Lower lobe of right lung (tissue), 2 donors: ENCODE results near the gene ARFRP1. TPM values are rescaled to one million over a fixed set of nuclear protein-coding genes. Genes with fewer than 3 reads are reported as not detected.

Source experiments
- ATAC-seq, 2 donors: fragments of 200-7000 bp; cut with Tn5 transposase; one replicate each; pipeline ENCODE4 v1.9.1; 2020 to 2022; ENCODE audit warnings: mild to moderate bottlenecking in 2 of 2, moderate library complexity in 2 of 2
- DNase-seq: peaks from one replicate; pipeline ENCODE4 v3.0.0-alpha.2; 2020
- H3K27ac ChIP-seq: fragments of 200-600 bp; one replicate; pipeline ENCODE4 v1.8.0; 2022
- H3K27me3 ChIP-seq: fragments of 200-600 bp; one replicate; pipeline ENCODE4 v1.8.0; 2022; ENCODE audit warnings: low read depth
- H3K36me3 ChIP-seq: fragments of 200-600 bp; one replicate; pipeline ENCODE4 v1.8.0; 2022; ENCODE audit warnings: mild to moderate bottlenecking
- H3K4me1 ChIP-seq: fragments of 200-600 bp; one replicate; pipeline ENCODE4 v1.8.0; 2022
- H3K4me3 ChIP-seq: fragments of 200-600 bp; one replicate; pipeline ENCODE4 v1.8.0; 2022; ENCODE audit warnings: mild to moderate bottlenecking
- H3K9me3 ChIP-seq: fragments of 200-600 bp; one replicate; pipeline ENCODE4 v1.8.0; 2022
- intact Hi-C: fragments of 100-400 bp; cut with DNase I; formaldehyde crosslinking; loops from one replicate; pipeline ENCODE4 v1.11.0; 2022
- total RNA-seq: library from RNA; stranded (reverse); fragmentation: NEBNext Ultra II Directional; extraction: Animal tissue kit (Norgen Biotek cat#: 25700); gene quantifications from one replicate; pipeline ENCODE4 v1.2.1, GENCODE V29; 2021
- TF ChIP-seq, protein P1 (sequence below): fragments of 200-600 bp; IDR thresholded peaks from one replicate; pipeline ENCODE4 v1.8.0; 2022; ENCODE audit warnings: antibody characterized with exemption, mild to moderate bottlenecking
- donor health status: DM: no; HTN: yes; CAD: no; lungs with severe emphysema.

The ARFRP1 gene
- total RNA-seq, 1 donor from 2014 or later: 44.3 TPM

DNA sequence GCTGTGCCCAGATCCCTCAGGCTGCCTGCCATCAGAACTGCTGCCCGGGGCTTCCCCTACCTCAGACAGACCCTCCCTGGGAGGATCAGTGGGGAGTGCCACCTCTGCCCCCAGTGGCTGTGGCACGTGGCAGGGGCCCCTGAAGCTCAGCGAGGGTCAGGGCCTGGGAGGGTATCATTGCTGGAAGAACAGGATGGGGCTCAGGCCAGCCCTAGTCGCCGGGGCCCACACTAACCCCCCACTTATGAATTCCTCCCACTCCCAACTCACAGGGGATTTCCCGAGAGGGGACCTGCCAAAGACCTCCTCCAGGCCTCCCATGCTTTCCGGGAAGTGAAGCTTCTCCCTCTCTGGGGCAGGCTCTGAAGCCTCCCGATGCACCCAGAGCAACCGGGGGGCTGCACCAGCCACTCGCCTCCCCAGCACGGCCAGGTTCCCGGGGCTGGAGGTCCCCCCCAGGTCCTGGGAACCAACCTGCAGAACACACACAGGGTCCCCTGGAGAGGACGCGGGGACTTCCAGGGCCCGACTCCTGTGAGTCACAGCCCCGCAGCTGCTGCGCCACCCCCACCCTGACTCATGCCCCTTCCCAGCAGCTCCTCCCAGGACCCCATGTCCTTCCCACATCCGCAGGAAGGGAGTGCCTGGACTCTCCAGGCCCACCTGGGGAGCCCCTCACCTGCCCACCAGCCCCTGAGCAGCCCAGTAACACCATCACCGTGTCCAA lies 8.9 kb downstream of the ARFRP1 start:
- Histone ChIP-seq H3K4me3 (no peak overlapping the region), H3K27me3 (no peaks in the 10 kb centered on the region), H3K9me3 (no peaks in the 10 kb centered on the region), H3K27ac (peak overlapping the region; percentile 49), H3K36me3 (peaks cover 32% of the 10 kb centered on the region), H3K4me1 (peaks cover 41% of the 10 kb centered on the region)
- TF ChIP-seq, protein P1, sequence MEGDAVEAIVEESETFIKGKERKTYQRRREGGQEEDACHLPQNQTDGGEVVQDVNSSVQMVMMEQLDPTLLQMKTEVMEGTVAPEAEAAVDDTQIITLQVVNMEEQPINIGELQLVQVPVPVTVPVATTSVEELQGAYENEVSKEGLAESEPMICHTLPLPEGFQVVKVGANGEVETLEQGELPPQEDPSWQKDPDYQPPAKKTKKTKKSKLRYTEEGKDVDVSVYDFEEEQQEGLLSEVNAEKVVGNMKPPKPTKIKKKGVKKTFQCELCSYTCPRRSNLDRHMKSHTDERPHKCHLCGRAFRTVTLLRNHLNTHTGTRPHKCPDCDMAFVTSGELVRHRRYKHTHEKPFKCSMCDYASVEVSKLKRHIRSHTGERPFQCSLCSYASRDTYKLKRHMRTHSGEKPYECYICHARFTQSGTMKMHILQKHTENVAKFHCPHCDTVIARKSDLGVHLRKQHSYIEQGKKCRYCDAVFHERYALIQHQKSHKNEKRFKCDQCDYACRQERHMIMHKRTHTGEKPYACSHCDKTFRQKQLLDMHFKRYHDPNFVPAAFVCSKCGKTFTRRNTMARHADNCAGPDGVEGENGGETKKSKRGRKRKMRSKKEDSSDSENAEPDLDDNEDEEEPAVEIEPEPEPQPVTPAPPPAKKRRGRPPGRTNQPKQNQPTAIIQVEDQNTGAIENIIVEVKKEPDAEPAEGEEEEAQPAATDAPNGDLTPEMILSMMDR: no peak
- peak in 1 of 2 donors; percentile 12 for ATAC-seq
- DNase-seq: peak; percentile 47
- intact Hi-C loops: no loop called here

DNA sequence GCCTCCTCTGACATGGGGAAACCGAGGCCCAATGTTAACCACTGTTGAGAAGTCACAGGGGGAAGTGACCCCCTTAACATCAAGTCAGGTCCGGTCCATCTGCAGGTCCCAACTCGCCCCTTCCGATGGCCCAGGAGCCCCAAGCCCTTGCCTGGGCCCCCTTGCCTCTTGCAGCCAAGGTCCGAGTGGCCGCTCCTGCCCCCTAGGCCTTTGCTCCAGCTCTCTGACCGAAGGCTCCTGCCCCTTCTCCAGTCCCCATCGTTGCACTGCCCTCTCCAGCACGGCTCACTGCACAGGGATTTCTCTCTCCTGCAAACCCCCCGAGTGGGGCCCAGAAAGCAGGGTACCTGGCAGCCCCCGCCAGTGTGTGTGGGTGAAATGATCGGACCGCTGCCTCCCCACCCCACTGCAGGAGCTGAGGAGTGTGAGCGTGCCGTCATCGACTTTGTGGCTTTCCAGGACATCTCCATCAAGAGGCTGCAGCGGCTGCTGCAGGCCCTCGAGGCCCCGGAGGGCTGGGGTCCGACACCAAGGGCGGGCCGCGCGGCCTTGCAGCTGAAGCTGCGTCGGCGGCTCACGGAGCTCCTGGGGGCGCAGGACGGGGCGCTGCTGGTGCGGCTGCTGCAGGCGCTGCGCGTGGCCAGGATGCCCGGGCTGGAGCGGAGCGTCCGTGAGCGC lies 9.8 kb downstream of the ARFRP1 start:
- TF ChIP-seq, protein P1: no peak
- peaks cover 29% of the 10 kb centered on the region for H3K36me3 ChIP-seq
- H3K27me3 ChIP-seq: no peaks in the 10 kb centered on the region
- DNase-seq (peak; percentile 37), ATAC-seq (no peak)
- no peaks in the 10 kb centered on the region for H3K9me3 ChIP-seq
- peak overlapping the region; percentile 49 for H3K27ac ChIP-seq
- peaks cover 41% of the 10 kb centered on the region for H3K4me1 ChIP-seq
- peak overlapping the region; percentile 40 for H3K4me3 ChIP-seq
- intact Hi-C loops: no loop called here

DNA sequence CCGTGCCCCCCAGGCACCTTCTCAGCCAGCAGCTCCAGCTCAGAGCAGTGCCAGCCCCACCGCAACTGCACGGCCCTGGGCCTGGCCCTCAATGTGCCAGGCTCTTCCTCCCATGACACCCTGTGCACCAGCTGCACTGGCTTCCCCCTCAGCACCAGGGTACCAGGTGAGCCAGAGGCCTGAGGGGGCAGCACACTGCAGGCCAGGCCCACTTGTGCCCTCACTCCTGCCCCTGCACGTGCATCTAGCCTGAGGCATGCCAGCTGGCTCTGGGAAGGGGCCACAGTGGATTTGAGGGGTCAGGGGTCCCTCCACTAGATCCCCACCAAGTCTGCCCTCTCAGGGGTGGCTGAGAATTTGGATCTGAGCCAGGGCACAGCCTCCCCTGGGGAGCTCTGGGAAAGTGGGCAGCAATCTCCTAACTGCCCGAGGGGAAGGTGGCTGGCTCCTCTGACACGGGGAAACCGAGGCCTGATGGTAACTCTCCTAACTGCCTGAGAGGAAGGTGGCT lies 10.4 kb downstream of the ARFRP1 start:
- H3K9me3 ChIP-seq: no peaks in the 10 kb centered on the region
- H3K27ac ChIP-seq: peak overlapping the region; percentile 31
- intact Hi-C loops: no loop called here
- TF ChIP-seq, protein P1: no peak
- ATAC-seq (no peak), DNase-seq (peak; percentile 27)
- peak overlapping the region; percentile 40 for H3K4me3 ChIP-seq
- no peaks in the 10 kb centered on the region for H3K27me3 ChIP-seq
- H3K4me1 ChIP-seq: peaks cover 47% of the 10 kb centered on the region
- H3K36me3 ChIP-seq: peaks cover 29% of the 10 kb centered on the region

DNA sequence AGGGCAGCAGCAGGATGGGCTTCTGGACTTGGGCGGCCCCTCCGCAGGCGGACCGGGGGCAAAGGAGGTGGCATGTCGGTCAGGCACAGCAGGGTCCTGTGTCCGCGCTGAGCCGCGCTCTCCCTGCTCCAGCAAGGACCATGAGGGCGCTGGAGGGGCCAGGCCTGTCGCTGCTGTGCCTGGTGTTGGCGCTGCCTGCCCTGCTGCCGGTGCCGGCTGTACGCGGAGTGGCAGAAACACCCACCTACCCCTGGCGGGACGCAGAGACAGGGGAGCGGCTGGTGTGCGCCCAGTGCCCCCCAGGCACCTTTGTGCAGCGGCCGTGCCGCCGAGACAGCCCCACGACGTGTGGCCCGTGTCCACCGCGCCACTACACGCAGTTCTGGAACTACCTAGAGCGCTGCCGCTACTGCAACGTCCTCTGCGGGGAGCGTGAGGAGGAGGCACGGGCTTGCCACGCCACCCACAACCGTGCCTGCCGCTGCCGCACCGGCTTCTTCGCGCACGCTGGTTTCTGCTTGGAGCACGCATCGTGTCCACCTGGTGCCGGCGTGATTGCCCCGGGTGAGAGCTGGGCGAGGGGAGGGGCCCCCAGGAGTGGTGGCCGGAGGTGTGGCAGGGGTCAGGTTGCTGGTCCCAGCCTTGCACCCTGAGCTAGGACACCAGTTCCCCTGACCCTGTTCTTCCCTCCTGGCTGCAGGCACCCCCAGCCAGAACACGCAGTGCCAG lies 11.0 kb downstream of the ARFRP1 start, which contains the start of gene TNFRSF6B:
Gene TNFRSF6B (plus strand): TSS at position 25 of the 729 bp plus-strand sequence. CDS start 116 bp downstream, at position 141.
- ATAC-seq (peak in 1 of 2 donors; percentile 1), DNase-seq (no peak)
- H3K4me1 ChIP-seq: peaks cover 53% of the 10 kb centered on the region
- H3K9me3 ChIP-seq: no peaks in the 10 kb centered on the region
- H3K27ac ChIP-seq: peak within 1 kb of the TSS; percentile 31
- H3K4me3 ChIP-seq: peak within 1 kb of the TSS; percentile 40
- intact Hi-C loops: no loop called here
- peaks cover 29% of the 10 kb centered on the region for H3K36me3 ChIP-seq
- TF ChIP-seq, protein P1: no peak
- H3K27me3 ChIP-seq: no peaks in the 10 kb centered on the region

DNA sequence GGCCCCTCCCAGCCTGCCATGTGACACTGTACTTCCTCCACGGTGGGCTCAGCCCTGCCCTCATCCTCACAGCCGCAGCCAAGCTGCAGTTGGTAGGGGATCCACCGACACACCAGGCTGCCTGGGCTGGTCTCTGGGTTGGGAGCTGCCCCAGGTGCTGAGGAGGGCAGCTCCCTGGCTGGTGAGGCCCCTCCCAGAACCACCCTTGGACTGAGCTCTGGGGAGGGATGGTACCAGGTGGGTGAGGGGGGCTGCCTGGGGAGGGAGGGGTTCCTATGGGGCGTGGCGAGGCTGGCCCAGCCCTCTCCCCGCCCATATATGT lies 11.5 kb downstream of the ARFRP1 start:
- ATAC-seq (peak; percentile 0 to 18), DNase-seq (peak; percentile 45)
- H3K4me1 ChIP-seq: peaks cover 56% of the 10 kb centered on the region
- H3K4me3 ChIP-seq: peak overlapping the region; percentile 40
- peaks cover 29% of the 10 kb centered on the region for H3K36me3 ChIP-seq
- intact Hi-C loops: no loop called here
- no peaks in the 10 kb centered on the region for H3K27me3 ChIP-seq
- no peaks in the 10 kb centered on the region for H3K9me3 ChIP-seq
- H3K27ac ChIP-seq: no peak overlapping the region
- TF ChIP-seq, protein P1: no peak
